ENCODE measurements around the gene PDAP1. TPM values are rescaled to one million over a fixed set of nuclear protein-coding genes. Genes with fewer than 3 reads are reported as not detected.

The PDAP1 gene
- total RNA-seq, 6 experiments from 2014 or later: 36.3 to 52.9 (median 39.6) TPM

DNA sequence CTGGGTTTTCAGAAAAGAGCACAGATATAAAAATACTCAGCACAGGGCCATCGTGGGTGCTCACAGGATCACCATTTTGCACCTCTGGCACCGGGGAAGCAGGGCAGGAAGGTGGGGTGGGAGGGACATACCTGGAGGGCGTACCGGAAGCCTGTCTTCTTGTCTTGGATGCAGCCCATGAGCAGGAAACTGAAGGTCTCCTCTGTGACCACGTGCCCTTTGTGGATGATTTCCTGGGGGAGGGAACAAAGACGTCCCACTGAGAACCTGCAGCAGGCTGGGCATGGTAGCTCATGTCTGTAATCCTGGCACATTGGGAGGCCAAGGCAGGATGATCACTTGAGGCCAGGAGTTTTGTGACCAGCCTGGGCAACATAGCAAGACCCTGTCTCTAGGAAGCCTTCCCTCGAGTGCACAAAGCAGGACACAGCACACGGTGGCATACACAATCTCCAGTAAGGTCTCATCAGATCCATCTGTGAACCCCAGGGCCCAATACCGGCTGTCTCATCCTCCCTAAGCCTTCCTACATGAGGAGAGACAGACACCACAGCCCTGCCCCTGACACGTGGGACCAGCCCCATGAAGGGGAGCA is 20.7 kb upstream of the PDAP1 start:
- H3K4me1 ChIP-seq: peaks cover 0 to 5% (median 0%) of the 10 kb centered on the region in 4 donors
- H3K27ac ChIP-seq: no peak overlapping the region
- peaks cover 0 to 30% (median 9%) of the 10 kb centered on the region in 4 donors for H3K36me3 ChIP-seq
- intact Hi-C loops (cut with DNase I): no loop called here
- H3K27me3 ChIP-seq: no peaks in the 10 kb centered on the region
- DNase-seq (no peak), ATAC-seq (no peak)
- WGBS (ENCODE audit: insufficient coverage, low coverage, low lambda C conversion rate, missing lambda C conversion rate): 92% methylated on average over 2 of the region's 10 CpGs
- no peak overlapping the region for H3K4me3 ChIP-seq
- TF ChIP-seq, protein P1, sequence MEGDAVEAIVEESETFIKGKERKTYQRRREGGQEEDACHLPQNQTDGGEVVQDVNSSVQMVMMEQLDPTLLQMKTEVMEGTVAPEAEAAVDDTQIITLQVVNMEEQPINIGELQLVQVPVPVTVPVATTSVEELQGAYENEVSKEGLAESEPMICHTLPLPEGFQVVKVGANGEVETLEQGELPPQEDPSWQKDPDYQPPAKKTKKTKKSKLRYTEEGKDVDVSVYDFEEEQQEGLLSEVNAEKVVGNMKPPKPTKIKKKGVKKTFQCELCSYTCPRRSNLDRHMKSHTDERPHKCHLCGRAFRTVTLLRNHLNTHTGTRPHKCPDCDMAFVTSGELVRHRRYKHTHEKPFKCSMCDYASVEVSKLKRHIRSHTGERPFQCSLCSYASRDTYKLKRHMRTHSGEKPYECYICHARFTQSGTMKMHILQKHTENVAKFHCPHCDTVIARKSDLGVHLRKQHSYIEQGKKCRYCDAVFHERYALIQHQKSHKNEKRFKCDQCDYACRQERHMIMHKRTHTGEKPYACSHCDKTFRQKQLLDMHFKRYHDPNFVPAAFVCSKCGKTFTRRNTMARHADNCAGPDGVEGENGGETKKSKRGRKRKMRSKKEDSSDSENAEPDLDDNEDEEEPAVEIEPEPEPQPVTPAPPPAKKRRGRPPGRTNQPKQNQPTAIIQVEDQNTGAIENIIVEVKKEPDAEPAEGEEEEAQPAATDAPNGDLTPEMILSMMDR (IDR thresholded peaks at IDR 0.05): no peak
- no peak for TF ChIP-seq POLR2A (IDR thresholded peaks at IDR 0.05)
- H3K9me3 ChIP-seq: no peaks in the 10 kb centered on the region

DNA sequence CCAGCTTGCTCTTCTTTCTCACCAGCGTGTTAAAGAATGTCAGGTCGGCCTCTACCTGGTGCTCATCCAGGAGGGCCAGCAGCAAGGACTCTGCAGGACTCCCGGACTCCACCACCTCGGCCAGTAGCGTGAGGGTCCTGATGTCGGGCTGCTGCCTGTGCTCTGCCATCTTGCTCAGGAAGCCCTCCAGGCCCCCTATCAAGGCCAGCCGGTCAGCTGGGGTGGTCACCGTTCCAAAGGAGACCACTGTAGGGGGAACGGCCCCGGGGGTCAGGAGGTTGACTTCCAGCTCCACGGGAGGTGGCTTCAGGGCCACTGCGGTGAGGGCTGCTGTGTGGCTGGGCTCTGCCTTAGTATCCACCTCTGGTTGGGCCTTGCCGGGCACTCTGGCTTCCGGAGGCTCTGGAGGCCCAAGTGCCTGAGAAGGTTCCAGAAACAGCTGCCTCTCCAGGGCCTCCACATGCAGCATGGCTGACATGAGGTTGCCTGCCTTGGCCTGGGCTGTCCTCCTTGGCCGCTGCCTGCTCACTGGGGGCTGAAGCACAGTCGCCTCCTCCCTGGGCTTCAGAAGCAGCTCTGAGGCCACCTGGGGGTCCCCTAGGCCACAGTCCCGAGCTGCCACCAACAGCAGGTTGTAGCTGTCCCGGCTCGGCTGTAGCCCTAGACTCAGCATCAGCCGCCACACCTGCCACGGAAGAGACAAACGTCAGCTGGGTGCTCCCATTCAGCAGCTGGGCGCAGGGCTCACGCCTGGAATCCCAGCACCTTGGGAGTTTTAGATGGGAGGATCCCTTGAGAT is 16.7 kb upstream of the PDAP1 start:
- peaks cover 0 to 27% (median 13%) of the 10 kb centered on the region in 4 donors for H3K36me3 ChIP-seq
- H3K27me3 ChIP-seq: no peaks in the 10 kb centered on the region
- no peak overlapping the region for H3K4me3 ChIP-seq
- H3K27ac ChIP-seq: no peak overlapping the region
- no peaks in the 10 kb centered on the region for H3K9me3 ChIP-seq
- DNase-seq (no peak), ATAC-seq (no peak)
- intact Hi-C loops (cut with DNase I): no loop called here
- TF ChIP-seq, protein P1 (IDR thresholded peaks at IDR 0.05): no peak
- TF ChIP-seq POLR2A (IDR thresholded peaks at IDR 0.05): no peak
- peaks cover 0 to 5% (median 0%) of the 10 kb centered on the region in 4 donors for H3K4me1 ChIP-seq
- 77% methylated on average over 3 of the region's 24 CpGs for WGBS (ENCODE audit: insufficient coverage, low coverage, low lambda C conversion rate, missing lambda C conversion rate)

DNA sequence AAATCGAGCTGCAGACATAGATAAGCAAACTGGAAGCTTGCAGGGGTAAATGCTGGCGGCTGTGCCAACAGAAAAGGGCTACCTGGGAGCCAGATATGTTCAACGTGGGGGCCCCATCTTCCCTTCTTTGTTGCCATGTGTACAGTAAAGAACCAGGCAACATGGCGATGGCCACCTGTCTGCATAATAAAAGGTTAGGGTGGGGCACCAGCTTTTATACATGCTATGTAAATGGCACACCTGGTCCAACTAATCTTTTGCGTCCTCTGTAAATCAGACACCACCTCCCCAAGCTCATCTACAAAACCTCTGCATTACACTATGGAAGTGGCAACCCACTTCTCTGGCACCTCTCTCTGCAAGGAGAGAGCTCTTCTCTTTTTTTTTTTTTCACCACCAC is 14.2 kb upstream of the PDAP1 start:
- intact Hi-C loops (cut with DNase I): no loop called here
- WGBS (ENCODE audit: insufficient coverage, low coverage, low lambda C conversion rate, missing lambda C conversion rate): 82% methylated on average over 3 of the region's 5 CpGs
- peaks cover 0 to 46% (median 26%) of the 10 kb centered on the region in 4 donors for H3K36me3 ChIP-seq
- no peaks in the 10 kb centered on the region for H3K27me3 ChIP-seq
- ATAC-seq: no peak
- H3K4me3 ChIP-seq: no peak overlapping the region
- no peak overlapping the region for H3K27ac ChIP-seq
- peaks cover 0 to 12% (median 0%) of the 10 kb centered on the region in 4 donors for H3K4me1 ChIP-seq
- H3K9me3 ChIP-seq: no peaks in the 10 kb centered on the region
- DNase-seq: no peak
- TF ChIP-seq POLR2A (IDR thresholded peaks at IDR 0.05): no peak
- TF ChIP-seq, protein P1 (IDR thresholded peaks at IDR 0.05): no peak

DNA sequence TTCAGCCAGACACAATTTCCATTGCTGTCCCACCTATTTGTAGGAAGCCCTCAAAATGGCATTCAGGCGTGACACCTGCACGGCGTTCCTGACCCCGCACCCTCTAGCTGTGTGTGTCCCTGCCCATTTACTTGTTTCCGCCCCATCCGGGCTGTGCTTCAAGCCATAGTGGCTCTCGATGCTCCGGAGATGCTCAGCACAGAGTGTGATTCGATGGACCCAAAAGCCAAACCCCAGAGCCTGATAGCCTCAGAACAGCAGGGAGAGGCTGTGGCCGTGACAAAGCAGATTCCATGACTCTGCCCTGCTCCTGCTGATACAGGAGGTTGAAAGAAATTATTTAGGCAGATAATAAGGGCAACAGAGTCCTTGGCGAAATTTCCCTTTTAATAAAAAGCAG is 13.8 kb upstream of the PDAP1 start:
- no peaks in the 10 kb centered on the region for H3K27me3 ChIP-seq
- ATAC-seq (no peak), DNase-seq (no peak)
- TF ChIP-seq, protein P1 (IDR thresholded peaks at IDR 0.05): no peak
- TF ChIP-seq POLR2A (IDR thresholded peaks at IDR 0.05): no peak
- H3K4me3 ChIP-seq: no peak overlapping the region
- no peak overlapping the region for H3K27ac ChIP-seq
- peaks cover 0 to 12% (median 0%) of the 10 kb centered on the region in 4 donors for H3K4me1 ChIP-seq
- WGBS (ENCODE audit: insufficient coverage, low coverage, low lambda C conversion rate, missing lambda C conversion rate): 89% methylated on average over 5 of the region's 11 CpGs
- H3K9me3 ChIP-seq: no peaks in the 10 kb centered on the region
- peaks cover 0 to 51% (median 30%) of the 10 kb centered on the region in 4 donors for H3K36me3 ChIP-seq
- intact Hi-C loops (cut with DNase I): no loop called here

Data from right lobe of liver (tissue), 6 donors.